ENCODE data around the gene LCA5.

LCA5 gene

GRCh38 chr6:79469376-79470246, 67.6 kb downstream of the LCA5 start:
- TF ChIP-seq, protein P1, sequence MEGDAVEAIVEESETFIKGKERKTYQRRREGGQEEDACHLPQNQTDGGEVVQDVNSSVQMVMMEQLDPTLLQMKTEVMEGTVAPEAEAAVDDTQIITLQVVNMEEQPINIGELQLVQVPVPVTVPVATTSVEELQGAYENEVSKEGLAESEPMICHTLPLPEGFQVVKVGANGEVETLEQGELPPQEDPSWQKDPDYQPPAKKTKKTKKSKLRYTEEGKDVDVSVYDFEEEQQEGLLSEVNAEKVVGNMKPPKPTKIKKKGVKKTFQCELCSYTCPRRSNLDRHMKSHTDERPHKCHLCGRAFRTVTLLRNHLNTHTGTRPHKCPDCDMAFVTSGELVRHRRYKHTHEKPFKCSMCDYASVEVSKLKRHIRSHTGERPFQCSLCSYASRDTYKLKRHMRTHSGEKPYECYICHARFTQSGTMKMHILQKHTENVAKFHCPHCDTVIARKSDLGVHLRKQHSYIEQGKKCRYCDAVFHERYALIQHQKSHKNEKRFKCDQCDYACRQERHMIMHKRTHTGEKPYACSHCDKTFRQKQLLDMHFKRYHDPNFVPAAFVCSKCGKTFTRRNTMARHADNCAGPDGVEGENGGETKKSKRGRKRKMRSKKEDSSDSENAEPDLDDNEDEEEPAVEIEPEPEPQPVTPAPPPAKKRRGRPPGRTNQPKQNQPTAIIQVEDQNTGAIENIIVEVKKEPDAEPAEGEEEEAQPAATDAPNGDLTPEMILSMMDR (IDR thresholded peaks at IDR 0.05; ENCODE audit: borderline replicate concordance, extremely low read depth, low read length, poor library complexity, severe bottlenecking), result no peak
- no peak for TF ChIP-seq EZH2 (IDR thresholded peaks at IDR 0.05; ENCODE audit: borderline replicate concordance, low read depth, low read length, severe bottlenecking)
- DNase-seq, result no peak
- no peak for ATAC-seq (ENCODE audit: insufficient read depth, low read depth)
- Histone ChIP-seq H4K20me1 (ENCODE audit: insufficient read depth, low read length) (no peaks in the 10 kb centered on the region), H3K4me1 (ENCODE audit: insufficient read depth, low read length) (no peaks in the 10 kb centered on the region), H3K9me3 (ENCODE audit: insufficient read depth, low read length, severe bottlenecking) (no peaks in the 10 kb centered on the region), H3K27ac (ENCODE audit: low read length) (no peak overlapping the region), H3K9ac (ENCODE audit: low read depth, low read length) (no peak overlapping the region), H2AFZ (ENCODE audit: low read depth, low read length) (no peak overlapping the region), H3K79me2 (ENCODE audit: insufficient read depth, low read length) (no peaks in the 10 kb centered on the region), H3K36me3 (ENCODE audit: insufficient read depth, low read length) (no peaks in the 10 kb centered on the region), H3K4me3 (ENCODE audit: low read depth in 1 of 2, low read length in 2 of 2) (no peak overlapping the region), H3K4me2 (ENCODE audit: insufficient read depth, low read length) (no peak overlapping the region), H3K27me3 (ENCODE audit: insufficient read depth, low read length, poor library complexity) (no peaks in the 10 kb centered on the region)

GRCh38 chr6:79468587-79468986, 68.6 kb downstream of the LCA5 start:
- no peak for DNase-seq
- Histone ChIP-seq H3K27ac (ENCODE audit: low read length) (no peak overlapping the region), H3K4me2 (ENCODE audit: insufficient read depth, low read length) (no peak overlapping the region), H2AFZ (ENCODE audit: low read depth, low read length) (no peak overlapping the region), H3K9ac (ENCODE audit: low read depth, low read length) (no peak overlapping the region), H3K27me3 (ENCODE audit: insufficient read depth, low read length, poor library complexity) (no peaks in the 10 kb centered on the region), H4K20me1 (ENCODE audit: insufficient read depth, low read length) (no peaks in the 10 kb centered on the region), H3K36me3 (ENCODE audit: insufficient read depth, low read length) (no peaks in the 10 kb centered on the region), H3K9me3 (ENCODE audit: insufficient read depth, low read length, severe bottlenecking) (no peaks in the 10 kb centered on the region), H3K4me3 (ENCODE audit: low read depth in 1 of 2, low read length in 2 of 2) (no peak overlapping the region), H3K79me2 (ENCODE audit: insufficient read depth, low read length) (no peaks in the 10 kb centered on the region), H3K4me1 (ENCODE audit: insufficient read depth, low read length) (no peaks in the 10 kb centered on the region)
- no peak for ATAC-seq (ENCODE audit: insufficient read depth, low read depth)
- TF ChIP-seq, protein P1 (IDR thresholded peaks at IDR 0.05; ENCODE audit: borderline replicate concordance, extremely low read depth, low read length, poor library complexity, severe bottlenecking), result no peak
- TF ChIP-seq EZH2 (IDR thresholded peaks at IDR 0.05; ENCODE audit: borderline replicate concordance, low read depth, low read length, severe bottlenecking), result no peak

DNA sequence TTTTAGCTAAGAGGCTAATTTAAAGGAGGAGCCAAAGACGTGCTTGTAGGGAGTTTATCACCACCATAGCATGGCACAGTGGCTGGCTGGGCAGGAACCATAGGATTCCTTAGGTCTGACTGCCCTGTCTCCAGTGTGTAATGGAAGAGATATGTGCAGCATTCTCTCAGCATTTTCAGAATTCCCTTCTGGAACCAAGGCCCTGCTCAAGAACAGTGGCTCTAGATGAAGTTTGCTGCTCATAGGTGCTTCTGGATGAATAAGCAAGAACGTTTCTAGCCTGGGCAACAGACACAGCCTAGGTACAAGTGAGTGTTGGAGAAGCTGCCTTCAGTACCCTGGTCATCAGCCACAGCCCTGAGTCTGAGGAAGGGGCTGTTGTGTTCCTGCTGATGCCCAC, 69.1 kb downstream of the LCA5 start:
- Histone ChIP-seq H3K4me2 (ENCODE audit: insufficient read depth, low read length) (no peak overlapping the region), H3K79me2 (ENCODE audit: insufficient read depth, low read length) (no peaks in the 10 kb centered on the region), H3K27ac (ENCODE audit: low read length) (no peak overlapping the region), H3K4me3 (ENCODE audit: low read depth in 1 of 2, low read length in 2 of 2) (no peak overlapping the region), H3K9ac (ENCODE audit: low read depth, low read length) (no peak overlapping the region), H2AFZ (ENCODE audit: low read depth, low read length) (no peak overlapping the region), H3K4me1 (ENCODE audit: insufficient read depth, low read length) (no peaks in the 10 kb centered on the region), H3K27me3 (ENCODE audit: insufficient read depth, low read length, poor library complexity) (no peaks in the 10 kb centered on the region), H3K36me3 (ENCODE audit: insufficient read depth, low read length) (no peaks in the 10 kb centered on the region), H3K9me3 (ENCODE audit: insufficient read depth, low read length, severe bottlenecking) (no peaks in the 10 kb centered on the region), H4K20me1 (ENCODE audit: insufficient read depth, low read length) (no peaks in the 10 kb centered on the region)
- no peak for TF ChIP-seq EZH2 (IDR thresholded peaks at IDR 0.05; ENCODE audit: borderline replicate concordance, low read depth, low read length, severe bottlenecking)
- TF ChIP-seq, protein P1 (IDR thresholded peaks at IDR 0.05; ENCODE audit: borderline replicate concordance, extremely low read depth, low read length, poor library complexity, severe bottlenecking), result no peak
- DNase-seq (no peak), ATAC-seq (ENCODE audit: insufficient read depth, low read depth) (no peak)
